HG03060 (cell line): ENCODE results near the gene HOXA4.

Experiments
- ATAC-seq: cut with Tn5 transposase; IDR thresholded peaks from one replicate; pipeline ENCODE4 v1.9.1; 2021; ENCODE audit warnings: low read depth, moderate number of reproducible peaks; ENCODE audit not compliant: unreplicated experiment

Gene HOXA4

GRCh38 chr7:27122077-27122910 is 8.3 kb downstream of the HOXA4 start:
- no peak for ATAC-seq

DNA sequence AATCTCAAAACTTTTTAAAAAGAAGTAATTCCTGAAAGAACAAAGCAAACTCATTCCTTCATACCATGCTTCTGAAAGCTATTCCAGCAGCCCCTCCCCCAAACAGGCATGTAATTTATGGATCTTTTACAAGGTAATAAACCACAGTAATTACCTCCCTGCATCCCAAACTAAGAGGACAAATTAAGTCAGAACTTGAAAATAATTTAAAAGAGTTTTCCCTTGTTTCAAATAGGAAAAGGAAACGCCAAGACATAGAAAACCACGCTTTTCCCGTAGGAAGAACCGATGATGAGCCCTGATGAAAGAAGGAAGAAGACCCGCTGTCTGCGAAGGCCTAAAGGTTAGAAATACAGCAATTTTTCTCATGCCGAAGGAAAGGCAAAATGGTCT is 8.9 kb downstream of the HOXA4 start:
- ATAC-seq, result no peak

- no peak for ATAC-seq
Measured at GRCh38 chr7:27119412-27119911, 11.1 kb downstream of the HOXA4 start.

GRCh38 chr7:27118580-27118979 is 12.0 kb downstream of the HOXA4 start:
- no peak for ATAC-seq

- ATAC-seq, result no peak
Measured at GRCh38 chr7:27117887-27118491, 12.6 kb downstream of the HOXA4 start.

DNA sequence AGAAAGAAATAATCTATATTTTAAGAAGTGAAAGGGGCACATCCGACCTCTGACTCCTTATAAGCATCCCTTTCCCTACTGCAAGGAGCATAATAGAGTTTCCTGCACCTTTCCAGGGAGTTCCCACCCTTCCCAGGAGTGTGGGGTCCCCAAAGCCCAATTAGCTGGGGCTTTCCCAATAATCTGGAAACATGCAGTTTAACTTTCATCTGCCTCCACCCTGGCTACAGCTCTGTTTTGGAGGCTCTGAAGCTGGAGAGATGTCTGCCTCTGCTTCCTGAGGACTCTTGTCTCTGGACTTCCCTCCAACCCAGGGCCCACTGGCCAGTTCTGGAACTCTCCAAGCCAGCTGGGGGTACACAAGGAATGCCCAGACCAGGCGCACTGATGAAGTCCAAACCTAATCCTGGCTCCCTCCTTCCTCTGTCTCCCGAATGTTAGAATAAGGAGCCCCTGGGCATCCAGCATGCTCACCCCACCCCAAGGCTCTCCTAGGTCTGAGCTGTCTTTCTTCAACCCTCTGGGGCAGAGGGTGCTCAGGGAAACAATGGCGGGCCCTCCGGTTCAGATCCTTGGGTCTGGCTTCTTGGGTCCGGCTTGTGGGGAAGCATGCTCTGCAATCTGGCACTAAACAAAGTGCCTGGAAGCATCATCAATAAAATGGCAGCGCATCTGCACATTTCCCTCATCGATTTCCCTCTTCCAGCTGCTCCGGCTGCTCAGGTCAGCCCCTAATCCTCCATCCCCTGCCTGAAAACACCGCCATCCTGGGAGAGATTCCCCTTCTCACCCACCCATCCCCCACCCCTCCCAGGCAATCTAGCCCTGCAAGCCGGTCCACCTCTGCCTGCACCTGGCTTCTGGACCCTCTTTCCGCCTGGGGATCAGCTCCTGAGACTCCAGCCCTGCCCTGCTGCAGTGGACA is 13.3 kb downstream of the HOXA4 start:
- ATAC-seq, result no peak

- no peak for ATAC-seq
Measured at GRCh38 chr7:27116031-27116961, 14.3 kb downstream of the HOXA4 start.

GRCh38 chr7:27115221-27116026 is 15.1 kb downstream of the HOXA4 start:
- no peak for ATAC-seq

GRCh38 chr7:27114881-27115220 is 15.7 kb downstream of the HOXA4 start:
- no peak for ATAC-seq

DNA sequence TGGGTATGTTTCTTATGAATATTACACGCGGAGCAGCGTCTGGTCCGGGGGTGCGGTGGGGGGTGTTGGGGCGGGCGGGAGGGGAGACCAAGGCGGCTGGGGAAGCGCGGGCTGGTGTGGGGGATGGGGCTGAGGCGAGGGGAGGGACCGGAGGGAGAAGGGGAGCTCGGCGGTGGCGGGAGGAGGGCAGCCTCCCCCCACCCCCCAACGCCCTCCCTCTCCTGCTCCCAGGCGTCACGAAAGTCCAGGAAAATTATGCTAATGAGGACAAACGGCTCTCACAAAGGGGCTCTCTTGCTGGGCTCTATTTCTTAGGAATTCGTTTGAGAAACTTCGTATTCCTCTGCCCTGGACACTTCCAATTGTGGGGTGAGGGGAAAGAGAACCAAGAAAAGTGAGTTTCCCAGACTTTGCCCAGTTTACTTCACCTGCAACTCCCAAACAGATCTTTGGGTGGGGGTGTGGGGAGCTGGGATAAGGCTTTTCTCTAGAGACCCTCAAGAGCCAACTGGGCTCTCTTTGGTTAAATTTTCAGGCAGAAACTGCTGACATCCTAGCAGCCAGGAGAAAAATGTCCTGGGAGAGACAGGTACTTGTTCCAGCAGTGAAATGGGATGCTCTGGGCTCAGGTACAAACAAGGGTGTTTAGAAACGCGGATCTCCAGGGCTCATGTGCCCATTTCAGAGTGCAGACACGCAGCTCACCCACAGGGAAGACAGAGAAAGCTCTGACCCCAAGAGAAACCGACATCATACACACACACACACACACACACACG is 16.4 kb downstream of the HOXA4 start:
- no peak for ATAC-seq

- ATAC-seq, result no peak
Measured at GRCh38 chr7:27112955-27113949, 17.3 kb downstream of the HOXA4 start.

DNA sequence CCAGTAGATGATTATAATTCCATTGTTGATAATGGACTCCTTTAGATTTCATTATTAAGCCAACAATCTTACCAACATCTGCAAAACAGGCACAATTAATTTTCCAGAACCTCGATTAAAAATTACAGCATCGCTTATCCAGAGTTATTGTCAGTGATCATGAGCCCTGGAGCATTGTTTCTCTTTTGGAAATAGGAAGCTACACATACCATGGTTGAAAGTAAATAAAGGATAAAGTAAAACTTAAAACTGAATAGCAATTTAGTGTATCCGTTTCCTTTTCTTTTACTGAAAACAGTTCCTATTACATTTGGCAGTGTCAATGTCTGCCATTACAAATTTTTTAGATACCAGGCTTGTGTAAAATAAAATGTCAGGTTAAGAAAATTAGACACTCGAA is 18.2 kb downstream of the HOXA4 start:
- ATAC-seq, result no peak

GRCh38 chr7:27111751-27112277 is 18.7 kb downstream of the HOXA4 start:
- no peak for ATAC-seq

DNA sequence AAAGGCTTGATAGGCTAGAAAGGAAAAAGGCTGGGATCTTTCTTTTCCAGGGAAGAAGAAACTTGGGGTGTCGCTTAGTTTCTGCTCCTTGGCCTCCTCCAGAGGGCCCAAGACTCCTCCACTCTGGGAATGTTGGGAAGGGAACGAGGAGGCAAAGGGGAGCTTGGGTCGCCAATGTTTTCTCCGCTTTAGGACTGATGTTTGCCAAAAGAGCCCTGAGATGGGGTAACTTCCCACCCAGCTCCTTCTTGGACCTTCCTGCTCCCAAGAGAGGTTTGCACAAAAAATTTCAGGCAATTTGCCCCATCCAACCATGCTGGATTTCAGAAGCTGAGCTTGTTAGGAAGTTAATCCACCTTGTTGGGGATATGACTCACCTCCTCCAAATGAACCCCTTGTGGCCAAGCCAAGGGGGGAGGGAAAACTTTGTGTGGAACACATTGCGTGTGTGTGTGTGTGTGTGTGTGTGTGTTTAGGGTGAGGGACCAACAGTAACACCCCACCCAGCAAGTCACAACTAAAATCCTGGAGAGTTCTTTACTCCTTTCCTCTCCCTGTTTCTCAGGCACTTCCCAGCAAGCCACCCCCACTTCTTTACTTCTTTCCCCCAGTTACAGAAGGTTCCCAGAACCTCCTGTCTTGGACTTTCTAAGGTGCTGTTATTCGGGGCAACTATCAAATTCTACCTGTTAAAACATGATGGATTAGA is 19.4 kb downstream of the HOXA4 start:
- no peak for ATAC-seq

DNA sequence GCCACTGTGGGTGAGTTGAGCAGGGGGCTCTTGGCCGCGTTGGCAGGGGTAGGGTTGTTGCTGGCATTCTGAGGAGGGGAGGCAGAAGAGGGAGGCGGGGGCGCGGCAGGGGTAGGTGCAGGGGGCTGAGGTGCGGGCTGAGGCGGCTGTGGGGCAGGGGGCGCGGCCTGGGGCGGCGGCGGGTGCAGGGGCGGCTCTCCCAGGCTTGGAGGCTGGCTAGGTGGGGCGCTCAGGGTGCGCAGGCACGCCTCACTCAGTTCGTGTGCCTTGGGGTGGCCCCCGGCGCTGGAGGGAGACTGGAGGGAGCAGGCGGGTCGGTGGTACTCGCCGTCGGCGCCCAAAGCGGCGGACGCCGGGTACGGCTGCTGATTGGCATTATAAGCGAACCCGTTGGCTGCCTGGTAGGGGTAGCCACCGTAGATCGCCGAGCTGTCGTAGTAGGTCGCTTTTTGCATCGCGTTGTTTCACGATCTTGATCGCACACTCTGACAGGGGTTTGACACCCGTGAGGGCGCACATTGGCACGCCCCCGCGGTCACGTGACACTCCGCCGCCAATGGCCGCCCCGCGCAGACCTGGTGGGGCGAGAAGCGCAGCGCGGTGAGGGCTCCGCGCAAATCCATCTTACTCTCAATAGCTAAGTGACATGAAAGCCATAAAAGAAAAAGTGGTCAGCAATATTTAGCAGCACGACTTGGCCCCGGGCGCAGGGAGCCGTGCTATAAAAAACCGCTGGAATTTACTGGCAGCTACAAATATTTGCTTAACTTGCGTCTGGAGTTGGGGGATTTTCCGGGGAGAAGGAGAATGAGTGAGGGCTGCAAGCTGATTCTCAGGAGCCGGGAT is 20.1 kb downstream of the HOXA4 start:
- ATAC-seq, result no peak
